K562 (cell line): ENCODE measurements around the gene RPS23. TPM values are rescaled to one million over a fixed set of nuclear protein-coding genes. Genes with fewer than 3 reads are reported as not detected.
A peak's percentile ranks its signal among the peaks of the same experiment; 100 is the strongest.

Source experiments
- ATAC-seq: fragments of 200-7000 bp; cut with Tn5 transposase; 3 replicates; pipeline ENCODE4 v1.9.1; 2020; ENCODE audit warnings: moderate library complexity
- BruUV-seq: library from RNA; stranded (reverse); fragments of 400-500 nt; replicated peaks from 2 replicates; lab custom pipeline; 2021; lab: Mats Ljungman, UMichigan
- CTCF ChIA-PET: fragments of 300-600 bp; formaldehyde crosslinking; extraction: SDS; loops from one replicate; lab custom pipeline; 2021; ENCODE audit warnings: low intra/inter-chr PET ratio; lab: Yijun Ruan, JAX
- POLR2A ChIA-PET: fragments of 300-600, 350-650 bp; sonication (Branson Sonifier 250); formaldehyde crosslinking; extraction: SDS; loops from one replicate; lab custom pipeline; 2021; ENCODE audit warnings: antibody characterized with exemption, inconsistent platforms; lab: Yijun Ruan, JAX
- DNase-seq, 4 experiments: peaks; one replicate each; pipeline versions ENCODE4 v3.0.0 to v3.0.0-alpha.2; 2011 to 2018; ENCODE audit warnings: low spot score in 3 of 4, mixed read lengths in 3 of 4; ENCODE audit errors: extremely low read depth in 1 of 4
- FAIRE-seq: peaks from 2 replicates; lab custom pipeline; 2011; peaks lifted over from hg19 to GRCh38; lab: Jason Lieb, UNC
- H2AFZ ChIP-seq: 2 replicates; pipeline ENCODE4 v1.6.0; 2011; ENCODE audit warnings: low read depth, low read length, control low read depth, inconsistent platforms
- H3K27ac ChIP-seq: fragments of 200-600 bp; 3 replicates; pipeline ENCODE4 v1.8.0; 2011; ENCODE audit warnings: low read depth, mild to moderate bottlenecking, control low read depth, inconsistent platforms, low read length, moderate library complexity, mixed read lengths; ENCODE audit errors: extremely low read depth
- H3K27me3 ChIP-seq, 2 experiments: fragments of 300-600 bp in 1 of 2; 2 replicates in 1 of 2; 3 replicates in 1 of 2; pipeline versions ENCODE4 v1.6.0 to v1.8.0; 2011; ENCODE audit warnings: inconsistent platforms in 2 of 2, low read length in 2 of 2, mild to moderate bottlenecking in 1 of 2, mixed read lengths in 1 of 2, moderate library complexity in 1 of 2; ENCODE audit not compliant: control insufficient read depth in 2 of 2, insufficient read depth in 2 of 2
- H3K36me3 ChIP-seq: fragments of 300-600 bp; 3 replicates; pipeline ENCODE4 v1.8.0; 2011; ENCODE audit warnings: mild to moderate bottlenecking, low read length, inconsistent platforms; ENCODE audit not compliant: control insufficient read depth, insufficient read depth
- H3K4me1 ChIP-seq, 2 experiments: fragments of 200-600 bp in 1 of 2; replicated peaks in 1 of 2; 2 replicates in 1 of 2; 3 replicates in 1 of 2; pipeline versions ENCODE4 v1.5.1 to v1.8.0; 2011; ENCODE audit warnings: inconsistent platforms in 2 of 2, low read length in 2 of 2, mild to moderate bottlenecking in 1 of 2, mixed read lengths in 1 of 2, moderate library complexity in 1 of 2; ENCODE audit not compliant: control insufficient read depth in 2 of 2, insufficient read depth in 2 of 2
- H3K4me2 ChIP-seq: 2 replicates; pipeline ENCODE4 v1.6.1; 2011; ENCODE audit warnings: low read length, control low read depth, inconsistent platforms, mixed read lengths; ENCODE audit not compliant: insufficient read depth
- H3K4me3 ChIP-seq: fragments of 200-600 bp; sonication (generic), shearing (Covaris generic); 2 replicates; pipeline ENCODE4 v1.5.1; 2016; ENCODE audit warnings: control low read depth, inconsistent platforms
- H3K79me2 ChIP-seq: fragments of 200-600 bp; 3 replicates; pipeline ENCODE4 v1.8.0; 2011; ENCODE audit warnings: low read length, inconsistent platforms; ENCODE audit not compliant: control insufficient read depth, insufficient read depth
- H3K9ac ChIP-seq, 2 experiments: 2 replicates each; pipeline versions ENCODE4 v1.6.0 to v1.6.1; 2011; ENCODE audit warnings: low read depth in 2 of 2, low read length in 2 of 2, control low read depth in 1 of 2, inconsistent platforms in 1 of 2, mild to moderate bottlenecking in 1 of 2, mixed read lengths in 1 of 2; ENCODE audit not compliant: insufficient read depth in 1 of 2
- H3K9me1 ChIP-seq: one replicate; pipeline ENCODE4 v1.6.0; 2011; ENCODE audit warnings: inconsistent platforms, mild to moderate bottlenecking, low read length, moderate library complexity; ENCODE audit not compliant: control insufficient read depth, insufficient read depth
- H3K9me3 ChIP-seq: replicated peaks from 2 replicates; pipeline ENCODE4 v1.5.1; 2011; ENCODE audit warnings: low read depth, low read length, inconsistent platforms; ENCODE audit not compliant: control insufficient read depth, insufficient read depth
- H4K20me1 ChIP-seq: replicated peaks from 2 replicates; pipeline ENCODE4 v1.6.1; 2011; ENCODE audit warnings: low read length, inconsistent platforms, mixed read lengths; ENCODE audit not compliant: control insufficient read depth, insufficient read depth
- CHCHD3 ChIP-seq: fragments of 250-450 bp; sonication (Bioruptor Pico); IDR thresholded peaks from 2 replicates; pipeline ENCODE4 v2.1.2; 2022; ENCODE audit warnings: mild to moderate bottlenecking
- ETS1 ChIP-seq: conservative IDR thresholded peaks from 2 replicates; pipeline ENCODE4 v1.6.1; 2011; ENCODE audit warnings: low read depth, mild to moderate bottlenecking, low read length; ENCODE audit not compliant: control insufficient read depth
- HNRNPLL ChIP-seq: fragments of 200-400 bp; formaldehyde crosslinking; IDR thresholded peaks from 2 replicates; pipeline ENCODE4 v1.6.1; 2017; ENCODE audit warnings: low read length, low read depth, mild to moderate bottlenecking; ENCODE audit not compliant: poor library complexity, severe bottlenecking
- NCOA6 ChIP-seq: fragments of 450-650 bp; IDR thresholded peaks from 2 replicates; pipeline ENCODE4 v1.6.1; 2017; ENCODE audit warnings: mild to moderate bottlenecking
- NFE2 ChIP-seq: IDR thresholded peaks from 2 replicates; pipeline ENCODE4 v1.6.1; 2014; ENCODE audit warnings: antibody characterized with exemption, low read depth
- POLR2AphosphoS2 ChIP-seq: IDR thresholded peaks from 2 replicates; pipeline ENCODE4 v1.6.1; 2012; ENCODE audit warnings: low read length, improper control_type of control experiment
- PYGO2 ChIP-seq: fragments of 450-650 bp; IDR thresholded peaks from 2 replicates; pipeline ENCODE4 v1.6.1; 2016; ENCODE audit warnings: mild to moderate bottlenecking, missing genetic modification characterization, moderate library complexity, missing compliant biosample characterization
- RBM22 ChIP-seq: fragments of 200-400 bp; formaldehyde crosslinking; IDR thresholded peaks from 2 replicates; pipeline ENCODE4 v1.6.1; 2018; ENCODE audit warnings: low read length, low read depth; ENCODE audit not compliant: poor library complexity, severe bottlenecking
- SRSF7 ChIP-seq: fragments of 200-400 bp; formaldehyde crosslinking; optimal IDR thresholded peaks from 2 replicates; pipeline ENCODE3; 2017; ENCODE audit warnings: mild to moderate bottlenecking, low read depth, low read length
- TAF15 ChIP-seq: fragments of 200-400 bp; formaldehyde crosslinking; IDR thresholded peaks from 2 replicates; pipeline ENCODE4 v1.6.1; 2017; ENCODE audit warnings: mild to moderate bottlenecking, low read depth, low read length, moderate library complexity
- TAF9B ChIP-seq: fragments of 450-650 bp; IDR thresholded peaks from 2 replicates; pipeline ENCODE4 v1.6.1; 2018; ENCODE audit warnings: mild to moderate bottlenecking; ENCODE audit not compliant: partially characterized antibody
- TCFL5 ChIP-seq: fragments of 250-450 bp; sonication (Bioruptor Pico); conservative IDR thresholded peaks from 2 replicates; pipeline ENCODE4 v1.6.1; 2021; ENCODE audit warnings: mild to moderate bottlenecking, moderate library complexity, matching md5 sums
- TRIM28 ChIP-seq: fragments of 450-650 bp; IDR thresholded peaks from 2 replicates; pipeline ENCODE4 v1.6.1; 2017
- ZBTB34 ChIP-seq: fragments of 250-450 bp; sonication (Bioruptor Pico); IDR thresholded peaks from 2 replicates; pipeline ENCODE4 v1.8.0; 2021; ENCODE audit warnings: mild to moderate bottlenecking, moderate library complexity
- ZNF253 ChIP-seq: fragments of 250-450 bp; sonication (Bioruptor Pico); conservative IDR thresholded peaks from 2 replicates; pipeline ENCODE4 v1.6.1; 2021; ENCODE audit warnings: mild to moderate bottlenecking
- in situ Hi-C: fragments of 300-500 bp; cut with MboI; formaldehyde crosslinking; loops from 4 replicates; pipeline ENCODE4 v1.15.0; 2018; ENCODE audit warnings: inconsistent platforms, mixed read lengths
- intact Hi-C: fragments of 100-400 bp; cut with micrococcal nuclease; formaldehyde crosslinking; loops from 2 replicates; pipeline ENCODE4 v1.14.2; 2022
- polyA plus RNA-seq, 8 experiments: library from polyadenylated mRNA; depleted of rRNA in 4 of 8; stranded (reverse) in 5 of 8; unstranded in 3 of 8; fragments of >200 nt; fragmentation: Nextera tagmentation in 2 of 8; fragmentation: Illumina TruSeq in 1 of 8; extraction: Ambion mirVana in 2 of 8; extraction: Trizol in 1 of 8; gene quantifications; 2 replicates each; pipeline versions ENCODE4 v1.2.1 to v1.2.3, GENCODE V29; 2011 to 2014; ENCODE audit warnings: inconsistent platforms in 1 of 8, missing spikeins in 1 of 8
- total RNA-seq, 7 experiments: library from RNA; depleted of rRNA in 6 of 7; stranded (reverse); fragments of >200 nt in 6 of 7; fragmentation: Illumina TruSeq in 2 of 7; extraction: Trizol in 2 of 7; gene quantifications; 2 replicates each; pipeline versions ENCODE4 v1.2.1 to v1.2.3, GENCODE V29; 2011 to 2021; ENCODE audit warnings: low replicate concordance in 1 of 7

Gene RPS23
- total and polyA plus RNA-seq, 9 of the 15 experiments (the other 6 are each of a cell fraction or from before 2014, with no cell fraction given) = 3,252 to 10,689 (median 6,302) TPM

- TF ChIP-seq HNRNPLL = peak; percentile 54
- no peak for TF ChIP-seq ZBTB34 (CRISPR knock-in tag)
- TF ChIP-seq POLR2AphosphoS2 = peak; percentile 90
- TF ChIP-seq ETS1 = 0 out of 2 replicates have a peak, but pooled peaks have one; percentile 57
- no peak for TF ChIP-seq TCFL5 (CRISPR knock-in tag)
- TF ChIP-seq TAF9B = peak; percentile 74
- TF ChIP-seq RBM22 = peak; percentile 75
Measured at GRCh38 chr5:82277987-82278710, at the start of gene RPS23 (continued).

DNA sequence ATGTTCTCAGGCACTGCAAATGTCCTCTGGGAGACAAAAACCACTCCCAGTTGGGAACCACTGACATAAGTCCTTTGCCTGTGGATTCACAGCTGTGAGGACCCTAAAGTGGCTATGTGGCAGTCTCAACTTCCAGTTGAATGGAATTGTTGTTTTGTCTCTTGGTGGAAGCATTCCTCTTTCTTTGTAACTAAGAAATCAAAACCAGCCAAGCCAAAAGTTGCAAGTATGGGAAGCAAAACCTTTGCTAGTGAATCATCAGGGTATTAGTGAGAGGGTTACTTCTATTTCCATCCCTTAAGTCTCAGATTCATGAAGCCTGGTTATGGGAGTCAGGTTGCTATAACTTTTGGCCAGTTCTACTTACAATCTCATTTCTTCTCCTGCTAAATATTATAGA is 49.8 kb upstream of the RPS23 start:
- no peak for DNase-seq
- BruUV-seq = no TSS peak
- no peak overlapping the region for H3K4me2 ChIP-seq
- no peaks in the 10 kb centered on the region for H3K36me3 ChIP-seq
- H2AFZ ChIP-seq = no peak overlapping the region
- H3K4me1 ChIP-seq = peaks cover 0 to 14% of the 10 kb centered on the region in 2 experiments; a peak in 4 of 5 replicates
- in situ Hi-C loops = no loop called here
- H3K4me3 ChIP-seq = no peak overlapping the region
- intact Hi-C loops = no loop called here
- H3K9ac ChIP-seq = no peak overlapping the region
- no peaks in the 10 kb centered on the region for H3K9me1 ChIP-seq
- H4K20me1 ChIP-seq = no peaks in the 10 kb centered on the region
- no peak for TF ChIP-seq SRSF7
- TF ChIP-seq ZNF253 (CRISPR knock-in tag) = no peak
- TF ChIP-seq NFE2 = no peak
- no peak for TF ChIP-seq NCOA6
- TF ChIP-seq PYGO2 (tag) = no peak
- TF ChIP-seq CHCHD3 (CRISPR knock-in tag) = no peak
- TF ChIP-seq TAF15 = no peak
- TF ChIP-seq TRIM28 = no peak
- H3K27ac ChIP-seq = no peak overlapping the region
- H3K27me3 ChIP-seq = peaks cover 0 to 8% of the 10 kb centered on the region in 2 experiments; a peak in 2 of 5 replicates
- 0 out of 2 replicates have a peak, but pooled peaks cover 4% of the 10 kb centered on the region for H3K9me3 ChIP-seq
- CTCF ChIA-PET = no interaction called here
- no peak for ATAC-seq
- FAIRE-seq = no peak
- POLR2A ChIA-PET = no interaction called here
- H3K79me2 ChIP-seq = no peaks in the 10 kb centered on the region
